ENCODE data around the gene TMEM183A.
"Not testable (repeated sequence)": the region's sequence is repeated elsewhere in the genome, so short reads cannot be mapped to it uniquely, and the experiment has no call there.

GRCh38 chr1:203005395-203006142 lies 1.6 kb upstream of the TMEM183A start:
- not testable (repeated sequence) for TF ChIP-seq CTCF, POLR2AphosphoS5, EP300, POLR2A (IDR thresholded peaks at IDR 0.05)
